Colonic mucosa (tissue), 4 donors: ENCODE results near the gene NTSR1. TPM values are rescaled to one million over a fixed set of nuclear protein-coding genes. Genes with fewer than 3 reads are reported as not detected.

Source experiments
- DNase-seq: peaks from one replicate; pipeline ENCODE4 v3.0.0-alpha.2; 2020
- H3K27ac ChIP-seq: fragments of 200-600 bp; one replicate; pipeline ENCODE4 v1.8.0; 2021
- H3K27me3 ChIP-seq: fragments of 200-600 bp; one replicate; pipeline ENCODE4 v1.8.0; 2021
- H3K36me3 ChIP-seq: fragments of 200-600 bp; one replicate; pipeline ENCODE4 v1.8.0; 2021
- H3K4me1 ChIP-seq: fragments of 200-600 bp; one replicate; pipeline ENCODE4 v1.8.0; 2021; ENCODE audit warnings: mild to moderate bottlenecking
- H3K4me3 ChIP-seq: fragments of 200-600 bp; one replicate; pipeline ENCODE4 v1.8.0; 2021
- H3K9ac ChIP-seq, 2 donors: one replicate each; pipeline ENCODE4 v1.7.0; 2013; ENCODE audit warnings: control low read depth in 2 of 2, low read depth in 2 of 2, low read length in 2 of 2
- H3K9me3 ChIP-seq: fragments of 200-600 bp; one replicate; pipeline ENCODE4 v1.8.0; 2021
- CTCF ChIP-seq: fragments of 200-600 bp; IDR thresholded peaks from one replicate; pipeline ENCODE4 v1.8.0; 2022; ENCODE audit warnings: antibody characterized with exemption, mild to moderate bottlenecking
- intact Hi-C: fragments of 100-400 bp; cut with DNase I; formaldehyde crosslinking; loops from one replicate; pipeline ENCODE4 v1.14.1; 2022
- total RNA-seq, 2 donors: library from RNA; stranded (reverse); fragmentation: NEBNext Ultra II Directional in 1 of 2; extraction: Animal tissue kit (Norgen Biotek cat#: 25700) in 1 of 2; gene quantifications; one replicate each; pipeline ENCODE4 v1.2.1, GENCODE V29; 2021
- donor health status: healthy.
- donor health status: DM: no; HTN: no; CAD: no.
- donor health status: DM: no; HTN: no; CAD: no.

Gene NTSR1
- total RNA-seq, 2 donors from 2014 or later: 0.05 to 2.9 TPM

- Histone ChIP-seq H3K4me3 (no peak overlapping the region), H3K9ac (no peak overlapping the region), H3K9me3 (no peaks in the 10 kb centered on the region), H3K4me1 (no peaks in the 10 kb centered on the region), H3K27me3 (no peaks in the 10 kb centered on the region), H3K27ac (no peak overlapping the region), H3K36me3 (no peaks in the 10 kb centered on the region)
- no peak for DNase-seq
- intact Hi-C loops: no loop called here
- no peak for TF ChIP-seq CTCF
Measured at GRCh38 chr20:62765021-62765420, 56.4 kb downstream of the NTSR1 start.

GRCh38 chr20:62765432-62766070 is 56.9 kb downstream of the NTSR1 start:
- H3K27me3 ChIP-seq: no peaks in the 10 kb centered on the region
- no peaks in the 10 kb centered on the region for H3K9me3 ChIP-seq
- H3K27ac ChIP-seq: no peak overlapping the region
- no peak overlapping the region for H3K9ac ChIP-seq
- no peaks in the 10 kb centered on the region for H3K36me3 ChIP-seq
- DNase-seq: no peak
- intact Hi-C loops: no loop called here
- no peak for TF ChIP-seq CTCF
- no peaks in the 10 kb centered on the region for H3K4me1 ChIP-seq
- no peak overlapping the region for H3K4me3 ChIP-seq

GRCh38 chr20:62766071-62766450 is 57.4 kb downstream of the NTSR1 start:
- Histone ChIP-seq H3K27me3 (no peaks in the 10 kb centered on the region), H3K9ac (no peak overlapping the region), H3K4me1 (no peaks in the 10 kb centered on the region), H3K27ac (no peak overlapping the region), H3K36me3 (no peaks in the 10 kb centered on the region), H3K4me3 (no peak overlapping the region), H3K9me3 (no peaks in the 10 kb centered on the region)
- DNase-seq: no peak
- no peak for TF ChIP-seq CTCF
- intact Hi-C loops: no loop called here

GRCh38 chr20:62766716-62767115 is 58.1 kb downstream of the NTSR1 start:
- Histone ChIP-seq H3K9me3 (no peaks in the 10 kb centered on the region), H3K27me3 (no peaks in the 10 kb centered on the region), H3K27ac (no peak overlapping the region), H3K9ac (no peak overlapping the region), H3K4me3 (no peak overlapping the region), H3K4me1 (no peaks in the 10 kb centered on the region), H3K36me3 (no peaks in the 10 kb centered on the region)
- no peak for TF ChIP-seq CTCF
- intact Hi-C loops: no loop called here
- peak; percentile 49 for DNase-seq

GRCh38 chr20:62768234-62768546 is 59.6 kb downstream of the NTSR1 start:
- no peak for TF ChIP-seq CTCF
- no peaks in the 10 kb centered on the region for H3K27me3 ChIP-seq
- no peak overlapping the region for H3K9ac ChIP-seq
- intact Hi-C loops: no loop called here
- no peak for DNase-seq
- no peak overlapping the region for H3K27ac ChIP-seq
- no peaks in the 10 kb centered on the region for H3K36me3 ChIP-seq
- H3K4me3 ChIP-seq: no peak overlapping the region
- no peaks in the 10 kb centered on the region for H3K9me3 ChIP-seq
- H3K4me1 ChIP-seq: no peaks in the 10 kb centered on the region
